Measurements from ENCODE around the gene STOML1.
A peak's percentile ranks its signal among the peaks of the same experiment; 100 is the strongest.

The STOML1 gene

GRCh38 chr15:74037171-74038117, 45.3 kb upstream of the STOML1 start:
- TF ChIP-seq CTCF (conservative IDR thresholded peaks at IDR 0.05; ENCODE audit: low read length): no peak
- DNase-seq (ENCODE audit: low read depth): no peak
- H3K4me3 ChIP-seq (ENCODE audit: low read length): no peak overlapping the region

- DNase-seq (ENCODE audit: low read depth): peak; percentile 73
- H3K4me3 ChIP-seq (ENCODE audit: low read length): no peak overlapping the region
- TF ChIP-seq CTCF (conservative IDR thresholded peaks at IDR 0.05; ENCODE audit: low read length): peak; percentile 74
These were observed 44.4 kb upstream of the STOML1 start for GRCh38 chr15:74036271-74037170.

GRCh38 chr15:74035121-74036017, 43.3 kb upstream of the STOML1 start:
- DNase-seq (ENCODE audit: low read depth): no peak
- H3K4me3 ChIP-seq (ENCODE audit: low read length): no peak overlapping the region
- no peak for TF ChIP-seq CTCF (conservative IDR thresholded peaks at IDR 0.05; ENCODE audit: low read length)

- TF ChIP-seq CTCF (conservative IDR thresholded peaks at IDR 0.05; ENCODE audit: low read length): no peak
These were observed 42.2 kb upstream of the STOML1 start for GRCh38 chr15:74034206-74034755.

GRCh38 chr15:74032606-74033561, 40.8 kb upstream of the STOML1 start:
- TF ChIP-seq CTCF (conservative IDR thresholded peaks at IDR 0.05; ENCODE audit: low read length): no peak
- no peak for DNase-seq (ENCODE audit: low read depth)
- no peak overlapping the region for H3K4me3 ChIP-seq (ENCODE audit: low read length)

More at GRCh38 chr15:74034206-74034755, 42.2 kb upstream of the STOML1 start:
- H3K4me3 ChIP-seq (ENCODE audit: low read length): no peak overlapping the region
- no peak for DNase-seq (ENCODE audit: low read depth)
